ACC112 (cell line): Measurements from ENCODE around the gene SLC25A21.
A peak's percentile ranks its signal among the peaks of the same experiment; 100 is the strongest.
"Not testable (repeated sequence)": the region's sequence is repeated elsewhere in the genome, so short reads cannot be mapped to it uniquely, and the experiment has no call there.

Source experiments
- H2AFZ ChIP-seq: fragments of 200-600 bp; sonication (generic); one replicate; pipeline ENCODE4 v1.6.0; 2017; ENCODE audit warnings: antibody characterized with exemption, low read length; ENCODE audit not compliant: unreplicated experiment
- H3K27ac ChIP-seq: fragments of 200-600 bp; sonication (generic); 2 replicates; pipeline ENCODE4 v1.5.1; 2014; ENCODE audit warnings: low read depth, mild to moderate bottlenecking, antibody characterized with exemption, low read length, moderate library complexity
- H3K27me3 ChIP-seq: fragments of 200-600 bp; sonication (generic); 2 replicates; pipeline ENCODE4 v1.6.1; 2014; ENCODE audit warnings: mild to moderate bottlenecking, antibody characterized with exemption, low read length, moderate library complexity, mixed read lengths; ENCODE audit not compliant: insufficient read depth
- H3K36me3 ChIP-seq: fragments of 200-600 bp; sonication (generic); 2 replicates; pipeline ENCODE4 v1.6.1; 2016; ENCODE audit warnings: mild to moderate bottlenecking, antibody characterized with exemption, low read length, moderate library complexity, mixed read lengths; ENCODE audit not compliant: insufficient read depth
- H3K4me1 ChIP-seq: fragments of 200-600 bp; sonication (generic); one replicate; pipeline ENCODE4 v1.6.1; 2016; ENCODE audit warnings: low read length, mixed read lengths; ENCODE audit not compliant: insufficient read depth, unreplicated experiment, control insufficient read depth
- H3K4me3 ChIP-seq: fragments of 200-600 bp; sonication (generic); 2 replicates; pipeline ENCODE4 v1.5.1; 2014; ENCODE audit warnings: mild to moderate bottlenecking, low read depth, low read length
- H3K79me2 ChIP-seq: fragments of 200-600 bp; sonication (generic); one replicate; pipeline ENCODE4 v1.6.0; 2016; ENCODE audit warnings: low read length; ENCODE audit not compliant: control insufficient read depth, unreplicated experiment, insufficient read depth

SLC25A21 gene

DNA sequence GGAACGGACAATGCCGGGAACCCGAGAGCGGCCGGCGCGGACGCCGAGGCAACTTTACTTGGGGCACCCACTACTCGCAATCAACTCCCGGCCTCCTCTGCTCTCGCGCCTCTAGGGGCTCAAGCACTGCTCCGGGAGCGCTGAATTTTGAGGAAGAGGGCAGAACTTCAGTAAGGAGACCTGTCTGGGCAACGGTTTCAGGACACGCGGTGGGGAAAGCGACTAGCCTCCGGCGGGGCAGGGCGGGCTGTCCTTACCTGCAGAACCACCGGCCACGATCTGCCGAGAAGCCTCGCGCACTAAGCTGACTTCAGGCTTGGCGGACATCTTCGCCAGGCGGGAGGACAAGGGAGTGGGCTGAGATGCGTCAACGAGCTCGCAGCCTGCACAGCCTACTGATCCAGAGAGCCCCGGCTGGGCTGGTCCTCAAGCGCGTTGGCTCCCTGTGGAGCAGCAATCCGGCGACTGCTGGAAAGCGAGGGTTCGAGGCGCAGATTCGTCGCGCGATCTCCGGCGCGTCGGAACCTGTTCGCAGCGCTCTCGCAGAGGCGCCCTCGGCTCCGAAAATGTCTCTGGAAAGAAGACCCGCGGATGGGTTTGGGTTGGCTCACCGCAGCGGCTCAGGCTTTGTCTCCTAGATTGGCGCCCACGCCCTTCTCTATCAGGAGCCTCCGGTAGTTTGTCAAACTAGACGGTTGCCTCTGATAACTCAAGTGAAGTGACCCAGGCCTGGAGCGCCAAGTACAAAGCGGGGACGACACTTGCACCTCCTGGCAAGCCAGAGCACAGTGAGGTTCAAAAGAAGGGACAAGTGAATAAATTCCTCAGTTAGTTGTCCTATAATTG, at the start of gene SLC25A21:
TSS of gene SLC25A21 (minus strand) at position 583 of the 846 bp plus-strand sequence.
- Histone ChIP-seq H2AFZ (peak within 1 kb of the TSS; percentile 96), H3K36me3 (no peaks in the 10 kb centered on the region), H3K27me3 (no peaks in the 10 kb centered on the region), H3K27ac (peak within 1 kb of the TSS; percentile 79), H3K4me3 (peak within 1 kb of the TSS; percentile 87), H3K4me1 (peaks cover 14% of the 10 kb centered on the region), H3K79me2 (peaks cover 12% of the 10 kb centered on the region)

- Histone ChIP-seq H3K4me1 (no peaks in the 10 kb centered on the region), H3K27ac (no peak overlapping the region), H3K4me3 (no peak overlapping the region), H3K79me2 (no peaks in the 10 kb centered on the region), H3K27me3 (no peaks in the 10 kb centered on the region), H3K36me3 (0 out of 2 replicates have a peak, but pooled peaks cover 5% of the 10 kb centered on the region), H2AFZ (no peak overlapping the region)
Observed at GRCh38 chr14:37221073-37221472, 48.7 kb upstream of the SLC25A21 start.

DNA sequence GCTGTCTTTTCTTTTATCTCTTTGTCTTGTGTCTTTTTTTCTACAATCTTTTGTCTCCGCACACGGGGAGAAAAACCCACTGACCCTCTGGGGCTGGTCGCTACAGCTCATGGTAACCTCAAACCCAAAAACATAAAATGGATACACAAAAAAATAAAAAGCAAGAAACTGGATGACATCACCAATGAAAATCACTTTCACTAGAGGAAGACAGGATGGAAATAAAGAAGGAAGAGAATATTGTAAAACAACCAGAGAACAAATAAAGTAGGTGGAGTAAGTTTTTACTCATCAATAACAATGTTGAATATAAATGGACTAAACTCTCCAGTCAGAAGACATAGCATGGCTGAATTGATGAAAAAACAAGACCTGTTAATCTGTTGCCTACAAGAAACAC, 42.9 kb upstream of the SLC25A21 start:
- H3K27ac ChIP-seq = no peak overlapping the region

GRCh38 chr14:37213016-37213415, 40.6 kb upstream of the SLC25A21 start:
- H3K4me3 ChIP-seq = no peak overlapping the region
- H3K27me3 ChIP-seq = no peaks in the 10 kb centered on the region
- H3K4me1 ChIP-seq = no peaks in the 10 kb centered on the region
- peaks cover 3% of the 10 kb centered on the region; the same call in 1 of the 2 replicates for H3K36me3 ChIP-seq
- H3K79me2 ChIP-seq = no peaks in the 10 kb centered on the region
- no peak overlapping the region for H3K27ac ChIP-seq
- H2AFZ ChIP-seq = no peak overlapping the region

More for the DNA sequence above, 42.9 kb upstream of the SLC25A21 start:
- Histone ChIP-seq H3K27me3 (no peaks in the 10 kb centered on the region), H3K4me3 (no peak overlapping the region), H3K4me1 (no peaks in the 10 kb centered on the region), H2AFZ (no peak overlapping the region), H3K79me2 (no peaks in the 10 kb centered on the region), H3K36me3 (peaks cover 3% of the 10 kb centered on the region; the same call in 1 of the 2 replicates)

DNA sequence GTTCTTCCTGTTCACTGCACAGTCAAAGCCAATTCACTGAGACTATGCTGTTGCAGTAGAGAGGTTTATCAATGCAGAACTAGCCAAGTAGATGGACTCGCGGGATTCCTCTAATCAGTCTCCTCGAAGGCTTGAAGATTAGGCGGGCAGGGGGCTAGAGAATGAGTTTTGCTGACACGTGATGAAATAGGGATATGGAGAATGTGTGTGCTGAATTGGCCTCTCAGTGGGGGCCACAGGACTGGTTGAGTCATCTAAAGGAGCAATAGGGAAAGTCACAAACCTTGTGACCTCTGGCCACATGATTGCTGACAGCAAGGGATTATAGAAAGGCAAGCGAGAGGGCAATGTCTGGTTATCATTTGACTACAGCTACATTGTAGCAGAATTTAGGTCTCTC, 38.0 kb upstream of the SLC25A21 start:
- Histone ChIP-seq H2AFZ (no peak overlapping the region), H3K36me3 (peaks cover 8% of the 10 kb centered on the region; the same call in 1 of the 2 replicates), H3K4me1 (no peaks in the 10 kb centered on the region), H3K27ac (no peak overlapping the region), H3K27me3 (no peaks in the 10 kb centered on the region), H3K79me2 (no peaks in the 10 kb centered on the region), H3K4me3 (no peak overlapping the region)

GRCh38 chr14:37209617-37210016, 37.2 kb upstream of the SLC25A21 start:
- not testable (repeated sequence) for H3K4me1 ChIP-seq

DNA sequence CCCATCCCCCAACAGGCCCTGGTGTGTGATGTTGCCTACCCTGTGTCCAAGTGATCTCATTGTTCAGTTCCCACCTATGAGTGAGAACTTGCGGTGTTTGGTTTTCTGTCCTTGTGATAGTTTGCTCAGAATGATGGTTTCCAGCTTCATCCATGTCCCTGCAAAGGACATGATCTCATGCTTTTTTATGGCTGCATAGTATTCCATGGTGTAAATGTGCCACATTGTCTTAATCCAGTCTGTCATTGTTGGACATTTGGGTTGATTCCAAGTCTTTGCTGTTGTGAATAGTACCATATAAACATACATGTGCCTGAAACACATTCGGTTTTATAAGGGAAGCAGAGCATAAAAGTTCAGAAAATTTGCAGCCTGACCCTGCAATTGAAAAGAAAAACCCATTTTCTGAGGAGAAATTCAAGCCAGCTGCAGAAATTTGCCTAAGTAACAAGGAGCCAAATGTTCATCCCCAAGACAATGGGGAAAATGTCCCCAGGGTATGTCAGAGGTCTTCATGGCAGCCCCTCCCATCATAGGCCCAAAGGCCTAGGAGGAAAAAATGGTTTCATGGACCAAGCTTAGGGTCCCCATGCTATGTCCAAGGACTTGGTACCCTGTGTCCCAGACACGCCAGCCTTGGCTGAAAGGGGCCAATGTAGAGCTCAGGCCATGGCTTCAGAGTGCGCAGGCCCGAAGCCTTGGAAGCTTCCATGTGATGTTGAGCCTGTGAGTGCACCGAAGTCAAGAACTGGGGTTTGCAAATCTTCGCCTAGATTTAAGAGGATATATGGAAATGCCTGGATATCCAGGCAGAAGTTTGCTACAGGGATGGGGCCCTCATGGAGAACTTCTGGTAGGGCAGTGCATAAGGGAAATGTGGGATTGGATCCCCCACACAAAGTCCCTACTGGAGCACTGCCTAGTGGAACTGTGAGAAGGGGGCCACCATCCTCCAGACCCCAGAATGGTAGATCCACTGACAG, 33.5 kb upstream of the SLC25A21 start:
- not testable (repeated sequence) for H3K4me1 ChIP-seq, H2AFZ ChIP-seq, H3K36me3 ChIP-seq, H3K4me3 ChIP-seq, H3K27me3 ChIP-seq, H3K79me2 ChIP-seq, H3K27ac ChIP-seq

More at GRCh38 chr14:37209617-37210016, 37.2 kb upstream of the SLC25A21 start:
- H3K27me3 ChIP-seq, H3K4me3 ChIP-seq, H3K36me3 ChIP-seq, H3K79me2 ChIP-seq, H2AFZ ChIP-seq, H3K27ac ChIP-seq: not testable (repeated sequence)

DNA sequence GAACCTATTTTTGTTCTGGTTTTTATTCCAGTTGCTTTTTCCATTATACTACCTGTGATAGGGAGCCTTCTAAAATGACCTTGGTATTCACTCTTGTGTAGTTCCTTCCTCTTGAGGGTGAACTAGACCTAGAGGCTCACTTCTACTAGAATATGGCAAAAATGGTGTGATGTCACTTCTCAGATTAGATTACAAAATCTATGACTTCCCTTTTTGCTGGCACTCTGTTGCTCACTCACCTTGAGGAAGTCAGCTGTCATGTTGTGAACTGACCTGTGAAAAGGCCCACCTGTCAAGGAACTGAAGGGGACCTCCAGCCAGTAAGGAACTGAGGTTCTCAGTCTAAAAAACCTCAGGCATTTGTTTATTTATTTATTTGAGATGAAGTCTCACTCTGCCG, 31.0 kb upstream of the SLC25A21 start:
- no peak overlapping the region for H2AFZ ChIP-seq
- no peaks in the 10 kb centered on the region for H3K27me3 ChIP-seq
- H3K36me3 ChIP-seq = peaks cover 5% of the 10 kb centered on the region; the same call in 1 of the 2 replicates
- no peak overlapping the region for H3K27ac ChIP-seq
- no peak overlapping the region for H3K4me3 ChIP-seq
- H3K79me2 ChIP-seq = peaks cover 16% of the 10 kb centered on the region
- peaks cover 5% of the 10 kb centered on the region for H3K4me1 ChIP-seq

DNA sequence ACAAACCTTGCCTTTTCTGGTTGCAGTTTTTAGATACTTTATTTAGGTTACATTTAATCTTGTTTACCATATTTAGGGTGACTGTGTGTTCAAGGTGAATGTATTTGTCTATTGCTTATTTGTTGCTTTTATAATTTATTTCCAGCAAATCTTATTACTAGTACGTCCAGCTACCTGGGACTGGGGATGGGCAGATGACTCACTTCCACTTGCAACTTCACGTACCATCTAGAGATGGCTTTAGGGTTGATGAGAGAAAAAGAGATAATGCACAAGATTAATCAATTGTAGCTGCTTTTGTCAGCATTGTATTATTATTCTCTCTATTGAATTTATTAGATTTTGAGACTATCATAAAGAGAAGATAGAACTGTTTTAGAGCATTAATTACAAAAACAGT, 30.4 kb upstream of the SLC25A21 start:
- no peaks in the 10 kb centered on the region for H3K27me3 ChIP-seq
- H3K4me1 ChIP-seq = peaks cover 5% of the 10 kb centered on the region
- H3K36me3 ChIP-seq = peaks cover 5% of the 10 kb centered on the region; the same call in 1 of the 2 replicates
- no peak overlapping the region for H3K27ac ChIP-seq
- no peak overlapping the region for H3K4me3 ChIP-seq
- H3K79me2 ChIP-seq = peaks cover 16% of the 10 kb centered on the region
- no peak overlapping the region for H2AFZ ChIP-seq

DNA sequence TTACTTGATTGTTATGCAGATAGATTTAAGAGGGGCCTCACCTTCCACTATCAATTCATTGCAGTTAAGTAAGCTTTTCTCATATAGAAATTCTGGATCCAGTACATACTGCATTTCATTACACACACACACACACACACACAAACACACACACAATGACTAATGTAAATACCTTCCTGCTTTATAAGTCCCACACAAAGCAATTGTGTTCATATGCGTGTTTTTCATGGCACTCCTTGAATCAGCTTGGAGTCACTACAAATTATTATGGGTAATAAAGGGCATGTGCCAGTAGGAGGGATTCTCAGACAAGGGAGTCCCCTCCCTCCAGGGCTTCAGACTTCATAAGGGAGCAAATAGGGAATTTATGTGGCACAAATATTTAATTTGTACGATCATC, 29.9 kb upstream of the SLC25A21 start:
- H3K36me3 ChIP-seq = peaks cover 5% of the 10 kb centered on the region; the same call in 1 of the 2 replicates
- H3K27me3 ChIP-seq = no peaks in the 10 kb centered on the region
- no peak overlapping the region for H3K4me3 ChIP-seq
- no peak overlapping the region for H2AFZ ChIP-seq
- H3K79me2 ChIP-seq = peaks cover 16% of the 10 kb centered on the region
- H3K27ac ChIP-seq = no peak overlapping the region
- peaks cover 5% of the 10 kb centered on the region for H3K4me1 ChIP-seq
